Kidney (tissue), 14 donors: Measurements from ENCODE around the gene BTBD9. TPM values are rescaled to one million over a fixed set of nuclear protein-coding genes. Genes with fewer than 3 reads are reported as not detected.
A peak's percentile ranks its signal among the peaks of the same experiment; 100 is the strongest.

Experiments
- DNase-seq, 5 donors: peaks; one replicate each; pipeline ENCODE4 v3.0.0-alpha.2; 2013 to 2020
- FAIRE-seq: peaks from 2 replicates; lab custom pipeline; 2012; peaks lifted over from hg19 to GRCh38; lab: Jason Lieb, UNC
- H3K27ac ChIP-seq, 2 donors: one replicate each; pipeline ENCODE4 v1.7.0; 2013; ENCODE audit warnings: low read depth in 2 of 2, low read length in 2 of 2, inconsistent platforms in 1 of 2
- H3K27me3 ChIP-seq: one replicate; pipeline ENCODE4 v1.7.1; 2013; ENCODE audit warnings: low read length, inconsistent platforms; ENCODE audit not compliant: control insufficient read depth, insufficient read depth
- H3K36me3 ChIP-seq, 3 donors: one replicate each; pipeline versions ENCODE4 v1.7.0 to v1.7.1; 2013; ENCODE audit warnings: low read length in 3 of 3, control low read depth in 1 of 3, inconsistent platforms in 1 of 3; ENCODE audit not compliant: insufficient read depth in 3 of 3, control insufficient read depth in 2 of 3
- H3K4me1 ChIP-seq, 3 donors: one replicate each; pipeline versions ENCODE4 v1.7.0 to v1.7.1; 2013; ENCODE audit warnings: low read length in 3 of 3, inconsistent platforms in 1 of 3, low read depth in 1 of 3; ENCODE audit not compliant: control insufficient read depth in 2 of 3, insufficient read depth in 2 of 3
- H3K4me3 ChIP-seq, 3 donors: one replicate each; pipeline versions ENCODE4 v1.7.0 to v1.8.1; 2013; ENCODE audit warnings: low read length in 3 of 3, control low read depth in 1 of 3, inconsistent platforms in 1 of 3
- H3K9ac ChIP-seq, 3 donors: one replicate each; pipeline versions ENCODE4 v1.7.0 to v1.7.1; 2013; ENCODE audit warnings: low read length in 3 of 3, control low read depth in 1 of 3, inconsistent platforms in 1 of 3
- H3K9me3 ChIP-seq, 3 donors: one replicate each; pipeline versions ENCODE4 v1.7.0 to v1.7.1; 2013; ENCODE audit warnings: low read length in 3 of 3, control low read depth in 1 of 3, inconsistent platforms in 1 of 3; ENCODE audit not compliant: control insufficient read depth in 2 of 3, insufficient read depth in 1 of 3
- intact Hi-C: fragments of 100-400 bp; cut with DNase I; formaldehyde crosslinking; loops from one replicate; pipeline ENCODE4 v1.11.1; 2022
- polyA plus RNA-seq: library from polyadenylated mRNA; stranded (reverse); fragments of 350-450 nt; fragmentation: Illumina TruSeq; extraction: RNeasy Lipid Tissue Mini Kit (QIAGEN cat#74804); gene quantifications from one replicate; pipeline ENCODE4 v1.2.3, GENCODE V29; 2014; ENCODE audit warnings: low read depth, low replicate concordance; ENCODE audit not compliant: insufficient read depth
- total RNA-seq: library from RNA; stranded (reverse); fragmentation: NEBNext Ultra II Directional; extraction: Animal tissue kit (Norgen Biotek cat#: 25700); gene quantifications from one replicate; pipeline ENCODE4 v1.2.1, GENCODE V29; 2021
- TF ChIP-seq, protein P1 (sequence below): IDR thresholded peaks from 3 replicates; pipeline ENCODE4 v1.5.1; 2012; ENCODE audit warnings: mild to moderate bottlenecking, moderate library complexity, borderline replicate concordance; ENCODE audit not compliant: insufficient read depth; ENCODE audit errors: extremely low read depth
- donor health status: control.
- donor health status: control.
- donor health status: control.
- donor health status: control.
- donor health status: control.
- donor health status: DM: yes; HTN: yes; CAD: no.
- donor health status: Normal renal cell carcinoma (clear cell type).

Gene BTBD9
- total and polyA plus RNA-seq, 2 donors from 2014 or later, result 4.2 to 29.9 TPM

DNA sequence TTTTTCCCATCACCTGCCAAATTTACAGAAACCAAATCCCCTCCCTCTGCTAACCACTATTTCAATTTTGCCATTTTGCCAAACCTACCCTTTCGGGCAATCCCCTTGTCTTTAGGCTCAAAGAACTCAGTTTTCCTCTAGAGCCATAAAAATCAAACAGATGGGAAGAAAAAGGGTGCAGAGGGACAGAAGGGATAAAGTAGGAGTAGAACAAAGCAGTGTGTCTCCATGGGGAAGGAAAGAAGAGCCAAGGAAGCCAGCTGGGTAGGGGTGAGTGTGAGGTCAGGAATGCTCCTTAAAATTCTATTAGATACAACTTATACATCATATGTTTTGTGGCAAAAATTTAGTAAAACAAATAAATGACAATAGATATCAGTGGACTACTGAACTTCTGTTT is 316.5 kb downstream of the BTBD9 start:
- H3K27me3 ChIP-seq, result no peaks in the 10 kb centered on the region
- no peak overlapping the region for H3K4me3 ChIP-seq
- H3K9ac ChIP-seq, result no peak overlapping the region
- no peak overlapping the region for H3K27ac ChIP-seq
- H3K36me3 ChIP-seq, result no peaks in the 10 kb centered on the region
- intact Hi-C loops, result no loop called here
- no peaks in the 10 kb centered on the region for H3K9me3 ChIP-seq
- FAIRE-seq, result no peak
- TF ChIP-seq, protein P1, sequence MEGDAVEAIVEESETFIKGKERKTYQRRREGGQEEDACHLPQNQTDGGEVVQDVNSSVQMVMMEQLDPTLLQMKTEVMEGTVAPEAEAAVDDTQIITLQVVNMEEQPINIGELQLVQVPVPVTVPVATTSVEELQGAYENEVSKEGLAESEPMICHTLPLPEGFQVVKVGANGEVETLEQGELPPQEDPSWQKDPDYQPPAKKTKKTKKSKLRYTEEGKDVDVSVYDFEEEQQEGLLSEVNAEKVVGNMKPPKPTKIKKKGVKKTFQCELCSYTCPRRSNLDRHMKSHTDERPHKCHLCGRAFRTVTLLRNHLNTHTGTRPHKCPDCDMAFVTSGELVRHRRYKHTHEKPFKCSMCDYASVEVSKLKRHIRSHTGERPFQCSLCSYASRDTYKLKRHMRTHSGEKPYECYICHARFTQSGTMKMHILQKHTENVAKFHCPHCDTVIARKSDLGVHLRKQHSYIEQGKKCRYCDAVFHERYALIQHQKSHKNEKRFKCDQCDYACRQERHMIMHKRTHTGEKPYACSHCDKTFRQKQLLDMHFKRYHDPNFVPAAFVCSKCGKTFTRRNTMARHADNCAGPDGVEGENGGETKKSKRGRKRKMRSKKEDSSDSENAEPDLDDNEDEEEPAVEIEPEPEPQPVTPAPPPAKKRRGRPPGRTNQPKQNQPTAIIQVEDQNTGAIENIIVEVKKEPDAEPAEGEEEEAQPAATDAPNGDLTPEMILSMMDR, result no peak
- DNase-seq, result no peak
- H3K4me1 ChIP-seq, result peaks cover 0 to 4% (median 3%) of the 10 kb centered on the region in 3 donors

DNA sequence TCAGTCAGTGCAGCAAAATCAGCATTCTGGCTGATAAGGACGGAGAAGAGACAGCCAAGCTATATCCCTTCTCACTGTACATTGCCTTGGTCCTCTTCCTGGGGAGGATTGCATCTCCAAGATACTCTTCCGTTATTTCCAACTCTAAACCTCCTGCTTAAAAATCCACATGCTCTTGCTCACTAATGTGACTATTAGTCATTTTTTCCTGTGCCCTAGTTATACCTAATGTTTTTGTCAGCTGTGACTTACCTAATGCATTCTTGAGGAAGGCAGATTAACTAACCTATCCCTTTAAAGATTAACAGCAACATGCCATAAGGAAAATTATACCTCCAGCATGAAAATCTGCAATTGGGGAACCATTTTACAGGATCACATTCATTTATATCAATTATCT is 317.6 kb downstream of the BTBD9 start:
- no peak for FAIRE-seq
- TF ChIP-seq, protein P1, result no peak
- Histone ChIP-seq H3K9me3 (no peaks in the 10 kb centered on the region), H3K4me1 (peaks cover 0 to 4% (median 3%) of the 10 kb centered on the region in 3 donors), H3K27me3 (no peaks in the 10 kb centered on the region), H3K4me3 (no peak overlapping the region), H3K27ac (peak overlapping the region; percentile 3 to 11), H3K36me3 (no peaks in the 10 kb centered on the region), H3K9ac (no peak overlapping the region)
- no peak for DNase-seq
- intact Hi-C loops, result no loop called here

DNA sequence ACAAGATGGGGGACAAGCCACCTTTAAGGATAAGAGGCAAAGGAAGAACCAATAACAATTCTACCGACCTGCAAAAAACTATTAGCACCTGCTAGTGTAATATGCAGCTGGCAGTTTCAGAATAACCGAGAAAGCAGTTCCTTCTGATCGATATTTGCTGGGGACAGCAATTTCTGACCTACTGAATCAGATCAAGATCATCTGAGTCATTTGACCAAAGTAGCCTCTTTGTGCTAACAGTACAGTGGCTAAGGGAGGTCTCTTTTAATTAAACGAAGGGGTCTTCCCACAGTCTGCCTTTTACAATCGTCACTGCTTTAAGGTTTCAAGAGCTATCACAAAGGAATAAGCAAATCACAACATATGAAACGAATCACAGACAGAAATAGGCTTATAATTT is 318.9 kb downstream of the BTBD9 start:
- no peak for FAIRE-seq

More for the DNA sequence above, 318.9 kb downstream of the BTBD9 start:
- TF ChIP-seq, protein P1, result no peak
- H3K36me3 ChIP-seq, result no peaks in the 10 kb centered on the region
- H3K4me1 ChIP-seq, result peaks cover 0 to 4% (median 3%) of the 10 kb centered on the region in 3 donors
- H3K9ac ChIP-seq, result no peak overlapping the region
- no peak for DNase-seq
- no peak overlapping the region for H3K27ac ChIP-seq
- no peaks in the 10 kb centered on the region for H3K27me3 ChIP-seq
- intact Hi-C loops, result no loop called here
- H3K9me3 ChIP-seq, result no peaks in the 10 kb centered on the region
- H3K4me3 ChIP-seq, result no peak overlapping the region
